ENCODE data around the gene ZNF217.
"Not testable (repeated sequence)": the region's sequence is repeated elsewhere in the genome, so short reads cannot be mapped to it uniquely, and the experiment has no call there.

ZNF217 gene

GRCh38 chr20:53522696-53523095, 70.9 kb downstream of the ZNF217 start:
- no peaks in the 10 kb centered on the region for H4K20me1 ChIP-seq (ENCODE audit: insufficient read depth, low read length)
- H3K9ac ChIP-seq (ENCODE audit: low read length): no peak overlapping the region
- H2AFZ ChIP-seq (ENCODE audit: low read depth, low read length): no peak overlapping the region

GRCh38 chr20:53522026-53522425, 71.6 kb downstream of the ZNF217 start:
- Histone ChIP-seq H3K9ac (ENCODE audit: low read length) (no peak overlapping the region), H3K4me2 (ENCODE audit: low read length) (no peak overlapping the region), H2AFZ (ENCODE audit: low read depth, low read length) (no peak overlapping the region), H4K20me1 (ENCODE audit: insufficient read depth, low read length) (no peaks in the 10 kb centered on the region), H3K9me3 (ENCODE audit: insufficient read depth, low read length) (no peaks in the 10 kb centered on the region), H3K4me3 (ENCODE audit: low read length) (no peak overlapping the region), H3K27me3 (ENCODE audit: low read depth, low read length) (peaks cover 8% of the 10 kb centered on the region; the same call in 1 of the 2 replicates), H3K4me1 (ENCODE audit: low read length) (no peaks in the 10 kb centered on the region), H3K79me2 (ENCODE audit: low read length) (no peaks in the 10 kb centered on the region), H3K27ac (ENCODE audit: low read length) (no peak overlapping the region), H3K36me3 (replicated peaks; ENCODE audit: low read depth, low read length) (no peaks in the 10 kb centered on the region)
- TF ChIP-seq CTCF (IDR thresholded peaks at IDR 0.05; ENCODE audit: low read depth, low read length): no peak
- no peak for TF ChIP-seq EZH2phosphoT487 (IDR thresholded peaks at IDR 0.05; ENCODE audit: low read depth)

More at GRCh38 chr20:53522696-53523095, 70.9 kb downstream of the ZNF217 start:
- Histone ChIP-seq H3K36me3 (replicated peaks; ENCODE audit: low read depth, low read length) (no peaks in the 10 kb centered on the region), H3K27me3 (ENCODE audit: low read depth, low read length) (peaks cover 8% of the 10 kb centered on the region; the same call in 1 of the 2 replicates), H3K4me2 (ENCODE audit: low read length) (no peak overlapping the region), H3K4me1 (ENCODE audit: low read length) (no peaks in the 10 kb centered on the region), H3K27ac (ENCODE audit: low read length) (no peak overlapping the region), H3K9me3 (ENCODE audit: insufficient read depth, low read length) (no peaks in the 10 kb centered on the region), H3K4me3 (ENCODE audit: low read length) (no peak overlapping the region), H3K79me2 (ENCODE audit: low read length) (no peaks in the 10 kb centered on the region)
- TF ChIP-seq CTCF (IDR thresholded peaks at IDR 0.05; ENCODE audit: low read depth, low read length) (no peak), EZH2phosphoT487 (IDR thresholded peaks at IDR 0.05; ENCODE audit: low read depth) (no peak)

GRCh38 chr20:53521421-53521820, 72.2 kb downstream of the ZNF217 start:
- H3K4me2 ChIP-seq (ENCODE audit: low read length); H3K9me3 ChIP-seq (ENCODE audit: insufficient read depth, low read length); H3K27ac ChIP-seq (ENCODE audit: low read length); H3K4me1 ChIP-seq (ENCODE audit: low read length); H3K4me3 ChIP-seq (ENCODE audit: low read length); H3K9ac ChIP-seq (ENCODE audit: low read length); H3K79me2 ChIP-seq (ENCODE audit: low read length); H4K20me1 ChIP-seq (ENCODE audit: insufficient read depth, low read length); H2AFZ ChIP-seq (ENCODE audit: low read depth, low read length); H3K27me3 ChIP-seq (ENCODE audit: low read depth, low read length); H3K36me3 ChIP-seq (replicated peaks; ENCODE audit: low read depth, low read length): not testable (repeated sequence)

GRCh38 chr20:53517146-53517545, 76.5 kb downstream of the ZNF217 start:
- Histone ChIP-seq H3K27ac (ENCODE audit: low read length) (no peak overlapping the region), H3K4me3 (ENCODE audit: low read length) (no peak overlapping the region), H3K9me3 (ENCODE audit: insufficient read depth, low read length) (no peaks in the 10 kb centered on the region), H3K27me3 (ENCODE audit: low read depth, low read length) (no peaks in the 10 kb centered on the region), H4K20me1 (ENCODE audit: insufficient read depth, low read length) (no peaks in the 10 kb centered on the region), H3K79me2 (ENCODE audit: low read length) (no peaks in the 10 kb centered on the region), H3K4me1 (ENCODE audit: low read length) (no peaks in the 10 kb centered on the region), H3K9ac (ENCODE audit: low read length) (no peak overlapping the region), H3K4me2 (ENCODE audit: low read length) (no peak overlapping the region), H2AFZ (ENCODE audit: low read depth, low read length) (no peak overlapping the region), H3K36me3 (replicated peaks; ENCODE audit: low read depth, low read length) (no peaks in the 10 kb centered on the region)
- TF ChIP-seq CTCF (IDR thresholded peaks at IDR 0.05; ENCODE audit: low read depth, low read length): no peak
- TF ChIP-seq EZH2phosphoT487 (IDR thresholded peaks at IDR 0.05; ENCODE audit: low read depth): no peak

All from OCI-LY3 (cell line).